ENCODE results near the gene PDCL3. TPM values are rescaled to one million over a fixed set of nuclear protein-coding genes. Genes with fewer than 3 reads are reported as not detected.

Gene PDCL3
- total RNA-seq, 1 experiment from 2014 or later: 16.2 TPM

- H3K4me1 ChIP-seq (ENCODE audit: low read length): peaks cover 42% of the 10 kb centered on the region
- peak overlapping the region; percentile 89 for H3K27ac ChIP-seq (ENCODE audit: low read length)
- no peaks in the 10 kb centered on the region for H3K9me2 ChIP-seq (replicated peaks; ENCODE audit: insufficient read depth, low read length)
- no peaks in the 10 kb centered on the region for H4K20me1 ChIP-seq (ENCODE audit: insufficient read depth, low read depth, low read length)
- peak overlapping the region; percentile 57 for H2AFZ ChIP-seq (ENCODE audit: low read length)
- H3K79me2 ChIP-seq (ENCODE audit: low read length): peaks cover 22% of the 10 kb centered on the region
- H3K9me3 ChIP-seq (ENCODE audit: low read length): no peaks in the 10 kb centered on the region
- H3K9ac ChIP-seq (ENCODE audit: low read length): peak overlapping the region; percentile 95
- H3K4me3 ChIP-seq (ENCODE audit: low read length): peak overlapping the region; percentile 96
- no peaks in the 10 kb centered on the region for H3K36me3 ChIP-seq (ENCODE audit: insufficient read depth, low read length)
- H3K4me2 ChIP-seq (ENCODE audit: low read depth, low read length, poor library complexity, severe bottlenecking): peak overlapping the region; percentile 92
- H3K27me3 ChIP-seq (ENCODE audit: low read length): no peaks in the 10 kb centered on the region
- peak; percentile 42 for DNase-seq
Observed at GRCh38 chr2:100563407-100564247, 834 bp downstream of the PDCL3 start.

DNA sequence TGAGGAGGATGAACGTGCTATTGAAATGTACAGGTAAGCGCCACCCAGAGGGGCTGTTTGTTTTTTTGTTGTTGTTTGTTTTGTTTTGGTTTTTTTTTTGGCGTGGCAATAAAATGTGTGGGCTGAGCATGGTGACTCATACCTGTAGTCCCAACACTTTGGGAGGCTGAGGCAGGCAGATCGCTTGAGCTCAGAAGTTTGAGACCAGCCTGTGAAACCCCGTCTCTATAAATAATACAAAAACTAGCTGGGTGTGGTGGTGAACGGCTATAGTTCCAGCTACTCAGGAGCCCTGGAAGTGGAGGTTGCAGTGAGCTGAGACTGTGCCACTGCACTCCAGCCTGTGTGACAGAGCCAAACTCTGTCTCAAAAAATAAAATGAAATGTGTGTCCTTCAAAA lies 6.2 kb downstream of the PDCL3 start:
- no peak overlapping the region for H3K9ac ChIP-seq (ENCODE audit: low read length)
- no peak for DNase-seq

DNA sequence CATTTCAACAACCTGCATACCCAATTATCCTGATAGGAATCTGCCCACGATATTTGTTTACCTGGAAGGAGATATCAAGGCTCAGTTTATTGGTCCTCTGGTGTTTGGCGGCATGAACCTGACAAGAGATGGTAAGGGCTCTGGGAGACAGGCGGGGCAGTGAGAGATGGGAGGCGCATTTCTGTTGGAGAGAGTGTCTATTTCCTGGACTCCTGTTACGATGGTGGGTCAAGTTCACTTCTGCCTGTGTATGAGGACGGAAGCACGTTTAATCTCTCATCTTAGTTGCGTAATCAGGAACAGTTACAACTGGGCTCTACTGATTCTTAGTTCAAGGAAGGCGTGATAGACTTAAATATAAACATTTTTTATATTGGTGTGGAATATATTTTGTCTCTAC lies 8.9 kb downstream of the PDCL3 start:
- peaks cover 5% of the 10 kb centered on the region; the same call in 1 of the 2 replicates for H3K36me3 ChIP-seq (ENCODE audit: insufficient read depth, low read length)

More for the DNA sequence above, 6.2 kb downstream of the PDCL3 start:
- Histone ChIP-seq H3K9me3 (ENCODE audit: low read length) (no peaks in the 10 kb centered on the region), H3K27me3 (ENCODE audit: low read length) (no peaks in the 10 kb centered on the region), H3K4me1 (ENCODE audit: low read length) (peaks cover 23% of the 10 kb centered on the region), H3K79me2 (ENCODE audit: low read length) (peaks cover 14% of the 10 kb centered on the region), H3K9me2 (replicated peaks; ENCODE audit: insufficient read depth, low read length) (no peaks in the 10 kb centered on the region), H3K27ac (ENCODE audit: low read length) (no peak overlapping the region), H3K4me3 (ENCODE audit: low read length) (no peak overlapping the region), H3K4me2 (ENCODE audit: low read depth, low read length, poor library complexity, severe bottlenecking) (no peak overlapping the region), H2AFZ (ENCODE audit: low read length) (no peak overlapping the region), H3K36me3 (ENCODE audit: insufficient read depth, low read length) (0 out of 2 replicates have a peak, but pooled peaks cover 5% of the 10 kb centered on the region), H4K20me1 (ENCODE audit: insufficient read depth, low read depth, low read length) (no peaks in the 10 kb centered on the region)

GRCh38 chr2:100577777-100578176 lies 15.0 kb downstream of the PDCL3 start:
- Histone ChIP-seq H4K20me1 (ENCODE audit: insufficient read depth, low read depth, low read length) (no peaks in the 10 kb centered on the region), H3K9ac (ENCODE audit: low read length) (no peak overlapping the region), H3K4me2 (ENCODE audit: low read depth, low read length, poor library complexity, severe bottlenecking) (no peak overlapping the region), H3K4me3 (ENCODE audit: low read length) (no peak overlapping the region), H3K36me3 (ENCODE audit: insufficient read depth, low read length) (no peaks in the 10 kb centered on the region; the same call in 1 of the 2 replicates), H3K9me3 (ENCODE audit: low read length) (no peaks in the 10 kb centered on the region), H3K9me2 (replicated peaks; ENCODE audit: insufficient read depth, low read length) (no peaks in the 10 kb centered on the region), H3K27ac (ENCODE audit: low read length) (no peak overlapping the region), H3K79me2 (ENCODE audit: low read length) (no peaks in the 10 kb centered on the region), H2AFZ (ENCODE audit: low read length) (no peak overlapping the region), H3K4me1 (ENCODE audit: low read length) (peaks cover 14% of the 10 kb centered on the region), H3K27me3 (ENCODE audit: low read length) (no peaks in the 10 kb centered on the region)
- no peak for DNase-seq

More for the DNA sequence above, 8.9 kb downstream of the PDCL3 start:
- Histone ChIP-seq H3K4me3 (ENCODE audit: low read length) (no peak overlapping the region), H3K4me2 (ENCODE audit: low read depth, low read length, poor library complexity, severe bottlenecking) (no peak overlapping the region), H3K9me2 (replicated peaks; ENCODE audit: insufficient read depth, low read length) (no peaks in the 10 kb centered on the region), H3K9me3 (ENCODE audit: low read length) (no peaks in the 10 kb centered on the region), H3K4me1 (ENCODE audit: low read length) (peaks cover 15% of the 10 kb centered on the region), H3K79me2 (ENCODE audit: low read length) (no peaks in the 10 kb centered on the region), H4K20me1 (ENCODE audit: insufficient read depth, low read depth, low read length) (no peaks in the 10 kb centered on the region), H3K9ac (ENCODE audit: low read length) (no peak overlapping the region), H3K27me3 (ENCODE audit: low read length) (no peaks in the 10 kb centered on the region), H3K27ac (ENCODE audit: low read length) (no peak overlapping the region), H2AFZ (ENCODE audit: low read length) (no peak overlapping the region)
- no peak for DNase-seq

DNA sequence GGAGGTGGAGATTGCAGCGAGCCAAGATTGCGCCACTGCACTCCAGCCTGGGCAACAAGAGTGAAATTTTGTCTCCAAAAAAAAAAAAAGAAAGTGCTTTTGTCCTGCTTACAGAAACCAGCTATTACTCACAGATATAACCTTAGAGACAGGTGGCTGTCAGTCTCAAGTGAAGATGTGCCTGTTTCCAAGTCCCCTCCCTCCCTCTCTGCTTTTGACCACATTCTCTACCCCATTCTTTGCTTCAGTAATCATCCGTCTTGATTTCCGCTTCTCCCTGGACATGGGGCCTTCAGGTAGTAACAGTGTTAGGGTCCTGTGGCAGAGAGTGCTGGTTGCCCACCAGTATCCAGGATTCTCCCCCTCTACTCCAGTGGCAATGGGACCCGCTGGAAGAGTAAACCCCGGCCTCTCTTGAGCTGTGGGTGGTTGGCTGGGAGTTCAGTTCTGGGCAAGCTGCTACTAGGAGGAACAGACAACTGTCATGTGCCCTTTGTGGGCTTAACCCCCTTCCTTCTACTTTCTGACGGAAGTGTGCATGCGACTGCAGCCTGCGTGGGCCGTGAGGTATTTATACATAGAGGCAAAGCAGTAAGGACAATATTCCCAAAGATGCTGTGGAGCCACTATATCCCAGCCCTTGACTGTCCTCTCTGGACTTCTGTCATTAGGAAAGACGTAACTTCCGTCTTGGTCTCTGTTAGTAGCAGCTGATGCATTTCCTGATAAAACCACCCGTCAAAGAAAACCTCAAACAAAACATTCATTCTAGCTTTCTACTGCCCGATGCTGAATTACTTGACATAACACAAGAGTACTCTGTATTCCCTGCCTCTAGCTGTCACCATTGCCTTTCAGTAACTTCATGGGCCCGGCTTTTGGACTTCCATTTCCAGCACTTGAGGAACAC lies 17.8 kb downstream of the PDCL3 start:
- Histone ChIP-seq H3K9me2 (replicated peaks; ENCODE audit: insufficient read depth, low read length) (no peaks in the 10 kb centered on the region), H3K4me3 (ENCODE audit: low read length) (no peak overlapping the region), H3K9ac (ENCODE audit: low read length) (0 out of 2 replicates have a peak overlapping the region, but pooled peaks have one; percentile 18), H2AFZ (ENCODE audit: low read length) (no peak overlapping the region; the same call in 1 of the 2 replicates), H3K27me3 (ENCODE audit: low read length) (no peaks in the 10 kb centered on the region), H3K4me1 (ENCODE audit: low read length) (peaks cover 14% of the 10 kb centered on the region), H3K27ac (ENCODE audit: low read length) (no peak overlapping the region), H3K79me2 (ENCODE audit: low read length) (no peaks in the 10 kb centered on the region), H3K36me3 (ENCODE audit: insufficient read depth, low read length) (no peaks in the 10 kb centered on the region), H3K9me3 (ENCODE audit: low read length) (no peaks in the 10 kb centered on the region), H3K4me2 (ENCODE audit: low read depth, low read length, poor library complexity, severe bottlenecking) (peak overlapping the region; percentile 9), H4K20me1 (ENCODE audit: insufficient read depth, low read depth, low read length) (no peaks in the 10 kb centered on the region)
- DNase-seq: peak; percentile 48

GRCh38 chr2:100581277-100581612 lies 18.5 kb downstream of the PDCL3 start:
- H3K9ac ChIP-seq (ENCODE audit: low read length): 0 out of 2 replicates have a peak overlapping the region, but pooled peaks have one; percentile 12
- H3K27ac ChIP-seq (ENCODE audit: low read length): no peak overlapping the region
- H3K9me2 ChIP-seq (replicated peaks; ENCODE audit: insufficient read depth, low read length): no peaks in the 10 kb centered on the region
- H3K79me2 ChIP-seq (ENCODE audit: low read length): no peaks in the 10 kb centered on the region
- no peak for DNase-seq
- H3K4me1 ChIP-seq (ENCODE audit: low read length): peaks cover 14% of the 10 kb centered on the region
- H3K36me3 ChIP-seq (ENCODE audit: insufficient read depth, low read length): no peaks in the 10 kb centered on the region
- H3K4me2 ChIP-seq (ENCODE audit: low read depth, low read length, poor library complexity, severe bottlenecking): peak overlapping the region; percentile 9
- no peak overlapping the region for H2AFZ ChIP-seq (ENCODE audit: low read length)
- no peaks in the 10 kb centered on the region for H3K27me3 ChIP-seq (ENCODE audit: low read length)
- no peak overlapping the region for H3K4me3 ChIP-seq (ENCODE audit: low read length)
- no peaks in the 10 kb centered on the region for H4K20me1 ChIP-seq (ENCODE audit: insufficient read depth, low read depth, low read length)
- H3K9me3 ChIP-seq (ENCODE audit: low read length): no peaks in the 10 kb centered on the region

DNA sequence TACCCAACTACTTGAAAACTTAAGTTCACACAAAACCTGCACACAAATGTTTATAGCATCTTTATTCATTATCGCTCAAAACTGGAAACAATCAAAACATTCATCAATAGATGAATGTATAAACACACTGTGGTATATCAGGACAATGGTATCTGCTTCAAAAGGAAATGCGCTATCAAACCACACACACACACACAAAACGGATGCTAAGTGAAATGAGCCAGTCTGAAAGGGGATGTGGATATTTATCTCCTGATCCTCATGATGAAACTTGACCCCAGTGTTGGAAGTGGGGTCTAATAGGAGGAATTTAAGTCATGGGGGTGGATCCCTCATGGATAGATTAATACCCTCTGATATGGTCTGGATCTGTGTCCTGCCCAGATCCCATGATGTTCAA lies 22.0 kb downstream of the PDCL3 start:
- Histone ChIP-seq H3K79me2 (ENCODE audit: low read length) (no peaks in the 10 kb centered on the region), H3K27me3 (ENCODE audit: low read length) (no peaks in the 10 kb centered on the region), H3K4me2 (ENCODE audit: low read depth, low read length, poor library complexity, severe bottlenecking) (no peak overlapping the region), H4K20me1 (ENCODE audit: insufficient read depth, low read depth, low read length) (no peaks in the 10 kb centered on the region), H3K4me3 (ENCODE audit: low read length) (no peak overlapping the region), H3K9me2 (replicated peaks; ENCODE audit: insufficient read depth, low read length) (no peaks in the 10 kb centered on the region), H3K36me3 (ENCODE audit: insufficient read depth, low read length) (no peaks in the 10 kb centered on the region), H3K27ac (ENCODE audit: low read length) (no peak overlapping the region), H3K9ac (ENCODE audit: low read length) (no peak overlapping the region), H2AFZ (ENCODE audit: low read length) (no peak overlapping the region), H3K9me3 (ENCODE audit: low read length) (no peaks in the 10 kb centered on the region), H3K4me1 (ENCODE audit: low read length) (peaks cover 14% of the 10 kb centered on the region)
- no peak for DNase-seq

Data from Karpas-422 (cell line).